H1 (cell line): Measurements from ENCODE around the gene ALDH5A1. TPM values are rescaled to one million over a fixed set of nuclear protein-coding genes. Genes with fewer than 3 reads are reported as not detected.

Experiments
- TCF12 ChIP-seq: IDR thresholded peaks from 2 replicates; pipeline ENCODE4 v1.6.1; 2011; ENCODE audit warnings: low read depth, mild to moderate bottlenecking, low read length
- polyA plus RNA-seq, 7 experiments: library from polyadenylated mRNA; depleted of rRNA in 3 of 7; stranded (reverse) in 5 of 7; unstranded in 2 of 7; fragments of >200 nt in 5 of 7; fragments of 200-250 nt in 2 of 7; gene quantifications; 1 replicate in 5 of 7; 2 replicates in 1 of 7; 4 replicates in 1 of 7; pipeline versions ENCODE4 v1.2.1 to v1.2.3, GENCODE V29; 2011 to 2013; ENCODE audit warnings: missing spikeins in 2 of 7, mixed read lengths in 2 of 7
- total RNA-seq: library from RNA; stranded (reverse); fragmentation: NEBNext Ultra II Directional; extraction: Animal tissue kit (Norgen Biotek cat#: 25700); gene quantifications from 2 replicates; pipeline ENCODE4 v1.2.1, GENCODE V29; 2021
- TF ChIP-seq, protein P1 (sequence below), 3 experiments: IDR thresholded peaks; 1 replicate in 2 of 3; 2 replicates in 1 of 3; pipeline versions ENCODE4 v1.5.1 to v1.6.1; 2011; ENCODE audit warnings: low read length in 3 of 3, mild to moderate bottlenecking in 3 of 3, inconsistent platforms in 2 of 3, low read depth in 1 of 3, moderate library complexity in 1 of 3; ENCODE audit not compliant: insufficient read depth in 1 of 3; ENCODE audit errors: control extremely low read depth in 1 of 3

Gene ALDH5A1
- total and polyA plus RNA-seq, 2 of the 8 experiments (the other 6 are each of a cell fraction or from before 2014, with no cell fraction given): 1.5 to 2.4 TPM

GRCh38 chr6:24522228-24523176 is 27.7 kb downstream of the ALDH5A1 start (continued):
- no peak for TF ChIP-seq TCF12
- TF ChIP-seq, protein P1, sequence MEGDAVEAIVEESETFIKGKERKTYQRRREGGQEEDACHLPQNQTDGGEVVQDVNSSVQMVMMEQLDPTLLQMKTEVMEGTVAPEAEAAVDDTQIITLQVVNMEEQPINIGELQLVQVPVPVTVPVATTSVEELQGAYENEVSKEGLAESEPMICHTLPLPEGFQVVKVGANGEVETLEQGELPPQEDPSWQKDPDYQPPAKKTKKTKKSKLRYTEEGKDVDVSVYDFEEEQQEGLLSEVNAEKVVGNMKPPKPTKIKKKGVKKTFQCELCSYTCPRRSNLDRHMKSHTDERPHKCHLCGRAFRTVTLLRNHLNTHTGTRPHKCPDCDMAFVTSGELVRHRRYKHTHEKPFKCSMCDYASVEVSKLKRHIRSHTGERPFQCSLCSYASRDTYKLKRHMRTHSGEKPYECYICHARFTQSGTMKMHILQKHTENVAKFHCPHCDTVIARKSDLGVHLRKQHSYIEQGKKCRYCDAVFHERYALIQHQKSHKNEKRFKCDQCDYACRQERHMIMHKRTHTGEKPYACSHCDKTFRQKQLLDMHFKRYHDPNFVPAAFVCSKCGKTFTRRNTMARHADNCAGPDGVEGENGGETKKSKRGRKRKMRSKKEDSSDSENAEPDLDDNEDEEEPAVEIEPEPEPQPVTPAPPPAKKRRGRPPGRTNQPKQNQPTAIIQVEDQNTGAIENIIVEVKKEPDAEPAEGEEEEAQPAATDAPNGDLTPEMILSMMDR (IDR thresholded peaks at IDR 0.05; ENCODE audit: control extremely low read depth in 1 of 3, insufficient read depth in 1 of 3, low read depth in 1 of 3, low read length in 3 of 3): no peak
